GM19467 (cell line): ENCODE measurements around the gene CHEK1.
"Not testable (repeated sequence)": the region's sequence is repeated elsewhere in the genome, so short reads cannot be mapped to it uniquely, and the experiment has no call there.

ENCODE experiments used
- ATAC-seq: cut with Tn5 transposase; IDR thresholded peaks from one replicate; pipeline ENCODE4 v1.9.1; 2021; ENCODE audit warnings: mild to moderate bottlenecking, moderate library complexity; ENCODE audit not compliant: unreplicated experiment

The CHEK1 gene

DNA sequence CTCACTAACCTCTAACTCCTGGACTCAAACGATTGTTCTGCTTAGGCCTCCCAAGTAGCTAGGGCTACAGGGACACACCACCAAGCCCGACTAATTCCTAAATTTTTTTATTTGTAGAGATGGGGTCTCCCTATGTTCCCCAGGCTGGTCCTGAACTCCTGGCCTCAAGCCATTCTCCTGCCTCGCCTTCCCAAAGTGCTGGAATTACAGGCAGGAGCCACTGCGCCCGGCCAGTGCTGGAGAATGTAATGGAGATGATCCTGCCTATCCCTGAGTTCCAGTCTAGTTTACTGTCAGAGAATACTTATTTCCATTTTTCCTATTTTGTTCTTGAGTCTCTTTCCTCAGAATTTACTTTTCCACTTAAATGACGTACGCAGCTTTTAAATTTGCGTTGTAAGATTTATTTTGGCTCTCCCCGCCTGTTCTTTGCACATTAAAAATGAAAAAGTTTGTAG, at the start of gene CHEK1:
Gene CHEK1, plus strand, starts transcription at position 408 of the 458 bp plus-strand sequence. CDS start 1,606 bp downstream, outside the sequence.
- no peak for ATAC-seq

DNA sequence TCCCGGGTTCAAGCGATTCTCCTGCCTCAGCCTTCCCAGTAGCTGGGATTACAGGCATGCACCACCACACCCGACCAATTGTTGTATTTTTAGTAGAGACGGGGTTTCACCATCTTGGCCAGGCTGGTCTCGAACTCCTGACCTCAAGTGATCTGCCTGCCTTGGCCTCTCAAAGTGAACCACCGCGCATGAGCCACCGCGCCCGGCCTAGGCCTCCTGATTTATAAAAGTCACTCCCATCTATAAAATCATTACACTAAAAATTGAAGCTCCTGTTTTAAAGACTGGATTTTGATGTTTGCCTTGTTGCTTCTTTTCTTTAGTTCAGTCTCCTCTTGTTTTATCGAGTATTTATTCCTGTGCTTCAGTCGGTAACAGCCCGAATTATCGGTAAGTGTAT, 47.8 kb upstream of the CHEK1 start:
- not testable (repeated sequence) for ATAC-seq

DNA sequence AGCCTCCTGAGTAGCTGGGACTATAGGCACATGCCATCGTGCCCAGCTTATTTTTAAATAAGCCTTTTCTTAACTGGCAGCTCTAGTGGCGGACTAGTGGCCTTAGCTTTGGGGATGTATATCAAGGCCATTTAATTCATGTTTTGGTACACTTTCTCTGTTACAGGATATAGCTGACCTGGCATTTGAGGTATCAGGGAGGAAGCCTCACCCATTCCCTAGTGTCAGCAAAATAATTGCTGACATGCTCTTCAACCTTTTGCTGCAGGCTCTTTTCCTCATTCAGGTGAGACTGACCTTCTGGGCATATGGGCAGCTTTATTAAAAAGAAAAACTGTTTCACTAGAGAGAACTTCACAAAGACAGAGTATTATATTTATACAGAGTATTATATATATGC, 46.2 kb upstream of the CHEK1 start:
- ATAC-seq: no peak

DNA sequence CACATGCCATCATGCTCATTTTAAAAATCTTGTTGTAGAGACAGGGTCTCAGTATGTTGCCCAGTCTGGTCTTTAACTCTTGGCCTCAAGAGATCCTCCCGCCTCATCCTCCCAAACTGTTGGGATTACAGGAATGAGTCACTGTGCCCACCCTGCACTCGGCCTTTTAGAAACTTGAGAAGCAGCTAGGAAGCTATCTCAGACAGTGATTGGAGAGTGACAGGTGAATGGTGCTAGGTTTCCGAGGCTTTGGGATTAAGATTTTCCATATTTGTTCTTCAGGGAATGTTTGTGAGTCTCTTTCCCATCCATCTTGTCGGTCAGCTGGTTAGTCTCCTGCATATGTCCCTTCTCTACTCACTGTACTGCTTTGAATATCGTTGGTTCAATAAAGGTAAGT, 45.2 kb upstream of the CHEK1 start:
- no peak for ATAC-seq

DNA sequence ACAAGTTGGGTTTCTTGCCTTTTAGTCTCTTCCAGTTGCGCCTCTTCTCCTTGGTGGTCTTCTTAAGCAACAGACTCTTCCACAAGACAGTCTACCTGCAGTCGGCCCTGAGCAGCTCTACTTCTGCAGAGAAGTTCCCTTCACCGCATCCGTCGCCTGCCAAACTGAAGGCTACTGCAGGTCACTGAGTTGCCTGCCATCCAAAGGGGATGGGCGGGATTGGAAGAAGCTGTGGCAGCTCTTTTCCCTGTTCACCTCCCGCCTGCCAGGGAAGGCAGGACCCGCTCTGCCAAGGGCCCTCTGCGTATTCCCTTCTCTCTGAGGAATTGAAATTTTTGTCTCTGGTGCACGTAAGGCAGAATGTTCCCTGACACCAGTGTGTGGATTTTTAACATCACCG, 41.5 kb upstream of the CHEK1 start:
- ATAC-seq: no peak

DNA sequence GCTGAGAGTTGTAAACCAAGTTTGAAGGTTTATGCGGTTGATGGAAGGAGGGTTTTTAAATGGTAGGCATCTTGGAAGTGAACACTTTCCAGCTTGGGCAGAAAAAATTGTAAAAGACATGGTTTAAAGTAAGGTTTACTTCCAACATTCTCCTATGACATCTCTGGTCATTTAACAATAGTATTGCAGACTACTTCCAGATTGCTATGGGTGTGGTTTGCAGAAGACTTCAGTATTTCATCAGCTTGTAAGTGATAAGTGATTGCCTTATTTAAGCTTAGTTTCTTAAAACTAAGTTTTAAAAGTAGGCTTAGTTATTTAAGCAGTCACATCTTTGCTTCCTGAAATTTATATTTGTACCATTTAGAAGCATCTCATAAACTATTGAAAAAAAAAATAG, 39.5 kb upstream of the CHEK1 start:
- ATAC-seq: no peak

DNA sequence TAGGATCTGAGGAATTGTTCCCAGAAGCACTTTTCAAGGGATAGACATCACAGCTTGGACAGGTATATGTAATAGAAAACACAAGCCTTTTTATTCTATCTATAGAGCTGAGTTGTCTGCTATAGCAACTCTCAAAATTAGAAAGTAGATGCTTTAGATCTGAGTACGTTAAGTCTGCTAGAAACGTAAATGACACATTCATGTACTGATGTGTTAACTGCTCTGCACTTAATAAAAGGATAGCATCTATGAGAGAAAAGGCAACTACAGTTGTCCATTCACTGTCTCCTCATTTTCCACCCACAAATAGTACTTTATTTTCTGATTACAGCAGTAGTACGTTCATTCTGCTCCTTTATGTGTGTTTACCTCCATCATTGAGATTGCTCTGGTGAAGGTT, 38.3 kb upstream of the CHEK1 start:
- no peak for ATAC-seq

DNA sequence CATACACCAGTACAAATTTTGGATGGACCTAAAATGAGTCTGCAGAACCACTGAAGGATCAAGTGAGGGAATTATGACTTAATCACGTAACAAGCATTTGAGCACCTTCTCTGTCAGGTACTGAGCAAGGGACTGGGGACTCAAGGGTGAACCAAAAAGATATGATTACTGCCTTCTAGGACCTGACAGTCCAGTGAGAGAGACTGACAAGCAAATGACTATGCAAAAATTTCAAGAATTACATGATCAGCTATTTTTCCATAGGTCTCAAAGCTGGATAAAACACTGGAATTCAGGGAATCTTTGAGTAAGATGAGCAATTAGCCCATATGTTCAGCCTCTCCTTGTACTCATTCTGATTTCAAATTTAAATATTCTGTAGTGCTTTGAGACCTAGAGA, 37.5 kb upstream of the CHEK1 start:
- no peak for ATAC-seq

DNA sequence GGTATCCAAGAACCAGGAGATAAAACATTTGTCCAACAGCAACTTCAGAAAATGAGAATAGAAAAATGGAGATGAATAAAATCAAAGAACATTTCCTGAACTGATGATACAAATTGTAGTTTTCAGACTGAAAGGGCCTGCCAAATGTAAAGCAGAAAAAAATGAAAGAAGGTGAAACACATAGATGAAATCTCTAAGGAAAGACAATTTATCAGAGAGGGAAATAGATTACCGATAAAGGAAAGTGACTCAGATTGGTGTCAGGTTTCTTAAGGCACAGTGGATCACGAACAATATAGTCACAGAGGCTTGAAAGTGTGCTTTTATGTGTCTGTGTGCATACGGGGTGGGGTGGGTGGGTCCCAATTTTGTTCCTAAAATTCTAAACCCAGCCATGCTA, 36.5 kb upstream of the CHEK1 start:
- ATAC-seq: no peak

DNA sequence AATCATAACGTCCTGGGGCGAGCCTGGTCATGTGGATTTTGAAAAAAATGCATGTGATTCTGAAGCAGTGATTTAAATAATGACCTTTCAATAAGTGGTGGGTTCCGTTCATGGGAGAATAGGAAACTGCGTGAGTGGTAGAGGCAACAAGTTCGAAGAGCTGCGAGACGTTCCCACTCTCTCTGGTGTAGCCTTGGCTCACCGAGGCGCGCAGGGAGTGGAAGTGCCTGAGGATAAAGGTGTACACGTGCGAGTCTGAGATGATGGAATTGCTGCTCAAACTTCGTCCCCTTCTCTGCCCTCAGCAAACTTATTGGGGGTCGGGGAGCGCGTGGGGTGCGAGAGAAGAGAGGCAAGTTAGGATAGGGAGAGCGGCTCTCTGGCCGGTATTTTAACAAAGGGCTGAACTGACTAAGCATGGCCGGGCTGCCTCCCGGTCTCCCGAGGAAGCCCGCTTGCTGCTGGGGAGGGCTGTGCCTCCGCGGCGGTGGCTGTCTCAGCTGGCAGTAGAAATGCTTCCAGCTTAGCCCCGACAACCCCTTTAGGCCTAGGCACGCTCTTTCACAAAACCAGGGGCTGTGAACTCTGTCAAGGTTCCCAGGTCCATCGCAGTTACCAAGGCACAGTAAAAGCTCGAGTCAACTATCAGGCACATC, 33.2 kb upstream of the CHEK1 start:
- peak; percentile 18 for ATAC-seq

DNA sequence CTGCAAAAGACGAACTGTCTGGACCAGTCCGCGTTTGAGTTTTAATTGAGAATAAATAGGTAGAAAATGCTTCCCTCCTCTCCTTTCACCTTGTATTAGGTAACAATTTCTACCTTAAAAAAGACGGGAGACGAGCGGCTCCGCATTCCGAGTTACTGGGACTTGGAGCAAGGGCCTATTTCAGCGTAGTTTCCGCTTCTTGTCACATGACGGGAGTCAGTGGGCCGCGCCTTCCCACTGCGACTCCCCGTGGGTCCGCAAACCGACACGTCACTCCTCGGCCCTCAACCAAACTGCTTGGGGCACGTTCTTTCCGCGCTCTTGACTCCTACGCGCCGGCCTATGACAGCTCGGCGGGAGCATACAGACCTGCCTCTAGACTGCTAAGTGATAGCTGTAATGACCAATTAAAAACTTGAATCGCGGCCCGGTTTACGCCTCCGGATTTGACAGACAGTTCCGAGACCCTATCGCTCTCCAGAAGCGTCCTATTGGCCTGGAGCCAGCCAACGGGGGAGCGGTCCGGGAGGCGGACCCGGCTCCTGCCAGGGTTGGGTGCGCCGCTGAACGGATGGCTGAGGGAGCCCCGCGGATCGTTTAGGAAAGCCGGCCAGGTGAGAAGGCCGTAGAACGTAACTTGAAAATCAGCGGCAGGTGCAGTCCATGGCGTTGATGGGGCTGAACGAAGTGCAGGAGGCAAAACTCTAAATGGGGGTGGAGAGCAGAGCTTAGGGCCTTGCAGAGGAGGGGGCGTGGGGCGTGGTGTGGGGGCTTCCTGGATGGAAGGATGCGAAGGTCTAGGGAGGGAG, 32.5 kb upstream of the CHEK1 start, which contains the start of gene STT3A:
Gene STT3A, plus strand, starts transcription at position 548 of the 809 bp plus-strand sequence. CDS start 3,064 bp downstream, outside the sequence.
- peak; percentile 98 for ATAC-seq

DNA sequence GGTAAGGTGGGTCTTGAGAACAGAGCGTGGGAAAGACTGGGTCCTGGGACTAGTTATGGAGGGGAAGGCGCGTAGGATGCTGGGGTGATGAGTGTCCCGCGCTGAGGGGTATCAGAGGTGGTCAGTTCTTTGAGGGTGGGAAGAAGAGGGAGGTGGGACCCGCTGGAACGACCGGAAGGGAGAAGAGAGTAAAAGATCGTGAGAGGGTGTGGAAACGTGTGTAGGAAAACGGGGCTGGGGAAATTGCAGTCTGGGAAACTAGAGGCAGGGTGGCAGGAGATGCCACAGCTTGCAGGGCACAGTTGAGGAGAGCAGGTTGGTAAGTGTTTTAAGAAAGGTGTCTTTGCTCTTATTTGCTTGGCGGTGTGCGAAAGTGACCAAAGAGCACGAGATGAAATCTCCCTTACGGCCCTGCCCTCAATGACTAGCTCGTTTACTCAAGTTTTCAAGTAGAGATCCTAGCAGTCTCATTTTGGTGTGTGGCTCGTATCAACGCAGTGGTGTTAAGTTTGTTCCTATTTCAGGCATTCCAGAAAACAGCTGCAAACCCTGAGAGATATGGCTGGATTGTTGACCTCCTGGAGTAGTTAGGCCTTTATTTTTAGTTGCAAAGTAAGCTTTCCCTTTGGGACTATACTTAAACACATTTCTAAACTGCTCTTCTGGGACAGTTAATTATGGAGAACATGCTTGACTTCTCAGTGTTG, 31.7 kb upstream of the CHEK1 start:
- no peak for ATAC-seq

DNA sequence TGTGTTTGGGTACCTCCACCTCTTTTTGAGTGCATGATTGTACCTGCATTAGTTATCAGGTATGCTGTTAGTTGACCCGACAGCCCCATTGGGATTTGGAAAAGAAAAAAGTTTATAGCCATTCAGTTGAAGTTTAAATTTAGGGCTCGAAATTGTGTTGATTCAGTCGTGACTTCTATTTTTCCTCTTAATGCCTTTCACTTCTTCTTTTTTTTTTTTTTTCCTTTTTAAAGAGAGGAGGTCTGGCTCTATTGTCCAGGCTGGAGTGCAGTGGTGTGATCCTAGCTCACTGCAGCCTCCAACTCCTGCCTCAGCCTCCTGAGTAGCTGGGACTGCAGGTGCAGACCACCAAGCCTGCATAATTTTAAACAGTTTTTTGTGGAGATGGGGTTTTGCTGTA, 30.0 kb upstream of the CHEK1 start:
- no peak for ATAC-seq

DNA sequence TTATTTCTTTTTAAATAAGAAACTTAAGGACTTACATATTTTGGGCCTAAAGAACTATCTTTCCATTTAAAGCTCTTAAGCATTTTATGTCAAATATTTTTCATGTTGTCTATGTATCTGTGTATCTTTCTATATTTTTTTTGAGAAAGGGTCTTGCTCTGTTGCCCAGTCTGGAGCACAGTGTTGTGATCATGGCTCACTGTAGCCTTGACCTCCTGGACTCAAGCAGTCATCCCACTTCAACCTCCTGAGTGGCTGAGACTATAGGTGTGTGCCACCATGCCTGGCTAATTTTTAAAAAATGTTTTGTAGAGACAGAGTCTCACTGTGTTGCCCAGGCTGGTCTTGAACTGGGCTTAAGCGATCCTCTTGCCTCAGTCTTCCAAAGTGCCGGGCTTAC, 24.3 kb upstream of the CHEK1 start:
- no peak for ATAC-seq

DNA sequence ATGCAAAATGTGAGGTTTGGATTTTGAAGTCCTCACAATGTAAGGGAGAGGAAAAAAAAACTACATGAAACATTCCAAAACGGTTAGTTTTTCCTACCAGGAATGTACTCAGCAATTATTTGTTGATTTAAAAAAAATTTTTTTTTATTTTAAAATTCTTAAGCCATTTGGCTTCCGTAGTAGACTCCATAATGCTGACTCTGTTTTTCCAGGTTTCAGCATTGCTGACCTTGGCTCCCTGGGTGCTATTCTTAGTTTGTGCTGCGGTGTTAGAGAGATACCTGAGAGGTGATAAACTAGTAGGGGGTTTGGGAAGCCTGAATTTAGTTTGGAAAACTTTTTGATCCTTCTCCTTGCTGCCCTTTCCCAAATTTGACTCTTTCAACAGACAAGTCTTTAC, 21.8 kb upstream of the CHEK1 start:
- ATAC-seq: no peak

DNA sequence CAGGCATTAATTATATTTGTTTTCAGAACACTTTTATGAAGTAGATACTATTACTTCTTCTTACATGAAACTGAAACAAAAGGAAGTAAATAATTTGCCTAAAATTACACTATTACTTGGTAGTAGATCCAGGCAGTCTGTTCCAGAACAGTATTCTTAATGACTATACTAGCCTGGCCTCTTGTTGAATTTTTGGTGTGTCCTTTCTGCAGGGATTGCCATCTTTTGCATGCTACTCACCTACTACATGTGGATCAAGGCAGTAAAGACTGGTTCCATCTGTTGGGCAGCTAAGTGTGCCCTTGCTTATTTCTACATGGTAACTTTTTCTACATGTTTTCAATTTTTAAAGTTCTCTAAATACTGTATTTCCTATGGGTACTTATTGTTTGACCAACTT, 19.5 kb upstream of the CHEK1 start:
- no peak for ATAC-seq

DNA sequence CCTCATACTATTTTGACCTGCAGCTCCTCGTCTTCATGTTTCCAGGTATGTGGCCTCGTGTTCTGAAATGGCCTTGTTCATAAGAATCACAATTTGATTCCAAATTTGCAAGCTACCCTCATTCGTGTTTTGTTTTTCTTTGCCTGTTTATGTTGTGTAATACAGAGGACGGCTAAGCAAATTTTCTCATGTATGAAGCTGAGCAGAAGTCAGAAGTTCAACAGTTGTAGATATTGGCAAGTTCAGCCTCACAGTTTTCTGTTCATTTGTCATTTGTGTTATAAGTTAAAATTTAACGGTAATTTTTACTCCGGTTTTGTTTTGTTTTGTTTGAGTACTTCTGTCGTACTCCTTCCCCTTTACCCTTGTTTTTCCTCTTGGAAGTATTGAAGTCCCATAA, 15.4 kb upstream of the CHEK1 start:
- ATAC-seq: no peak

DNA sequence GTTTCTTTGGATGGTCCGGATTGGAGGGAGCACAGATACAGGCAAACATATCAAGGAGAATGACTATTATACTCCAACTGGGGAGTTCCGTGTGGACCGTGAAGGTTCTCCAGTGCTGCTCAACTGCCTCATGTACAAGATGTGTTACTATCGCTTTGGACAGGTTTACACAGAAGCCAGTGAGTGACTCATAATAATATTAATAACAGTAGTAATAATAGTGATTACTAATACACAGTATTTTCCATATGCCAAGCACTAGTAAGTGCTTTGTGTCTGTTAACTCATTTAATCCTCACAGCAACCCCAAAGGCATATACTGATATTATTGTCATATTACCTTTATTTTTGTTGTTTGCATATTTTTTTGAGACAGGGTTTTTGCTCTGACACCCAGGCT, 6.6 kb upstream of the CHEK1 start:
- no peak for ATAC-seq

DNA sequence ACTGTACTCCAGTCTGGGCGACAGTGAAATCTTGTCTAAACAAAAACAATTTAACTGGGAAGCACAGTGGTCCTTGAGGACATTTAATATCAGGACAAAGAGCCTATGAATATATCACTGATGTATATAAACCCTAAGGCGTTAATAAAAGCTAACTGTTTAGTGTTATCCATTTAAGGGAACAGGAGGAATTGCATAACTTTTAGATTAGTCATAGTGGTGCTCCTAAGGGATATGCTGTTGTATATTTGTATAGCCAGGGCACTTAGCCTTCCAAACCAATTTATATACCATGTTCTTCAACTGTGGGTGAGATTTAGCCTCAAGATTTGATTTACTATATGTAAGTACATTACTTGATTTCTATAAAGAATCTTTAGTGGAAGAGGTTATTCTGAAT, 3.0 kb upstream of the CHEK1 start:
- ATAC-seq: no peak

DNA sequence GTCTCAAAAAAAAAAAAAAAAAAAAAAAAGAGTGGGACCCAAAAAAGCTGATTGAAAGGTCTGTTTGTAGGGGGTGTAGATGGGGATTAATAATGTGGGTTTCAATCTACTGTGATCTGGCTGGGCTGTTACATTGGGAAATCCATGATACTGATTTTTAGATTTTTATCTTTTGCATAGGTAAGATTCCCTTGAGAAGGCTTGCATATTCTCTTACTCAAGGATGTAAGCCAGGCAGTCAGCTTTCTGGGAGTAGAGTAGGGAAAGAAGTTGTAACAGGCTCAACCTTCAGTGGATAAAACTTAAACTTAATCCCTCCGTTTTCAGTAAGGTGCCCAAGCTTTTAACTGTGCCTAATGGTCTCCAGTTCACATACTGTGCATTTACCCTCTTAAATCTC, 1.9 kb upstream of the CHEK1 start:
- no peak for ATAC-seq

DNA sequence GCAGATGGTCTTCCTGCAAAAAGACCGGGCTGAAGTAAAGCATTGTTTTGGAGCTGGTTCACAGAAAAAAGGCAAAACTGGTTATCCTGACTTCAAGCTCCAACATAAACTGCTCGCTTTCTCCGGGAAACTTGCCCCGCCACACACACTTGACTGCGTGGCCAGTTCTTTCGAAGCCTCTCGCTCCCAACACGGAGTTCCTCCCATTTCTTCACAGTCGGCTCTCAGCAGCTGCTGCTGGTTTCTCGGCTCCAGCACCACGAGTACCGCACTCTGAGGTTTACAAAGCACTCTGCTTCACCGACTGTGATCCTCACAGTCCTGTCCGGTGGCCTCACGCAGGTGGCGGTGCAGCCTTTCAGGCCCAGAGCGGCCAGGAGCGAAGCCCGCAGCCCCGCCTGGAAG, 264 bp downstream of the CHEK1 start:
- no peak for ATAC-seq
